WTC11 (cell line): ENCODE results near the gene MTMR3.

ENCODE experiments used
- CREB1 ChIP-seq: sonication (generic); formaldehyde crosslinking; IDR thresholded peaks from 2 replicates; pipeline ENCODE4 v1.8.0; 2023; ENCODE audit warnings: mild to moderate bottlenecking, missing genetic modification reagents
- CREM ChIP-seq: sonication (generic); formaldehyde crosslinking; IDR thresholded peaks from 2 replicates; pipeline ENCODE4 v1.8.1; 2022; ENCODE audit warnings: mild to moderate bottlenecking, missing genetic modification reagents, moderate library complexity
- ESRRA ChIP-seq: sonication (generic); formaldehyde crosslinking; IDR thresholded peaks from 2 replicates; pipeline ENCODE4 v1.8.1; 2022; ENCODE audit warnings: mild to moderate bottlenecking, missing genetic modification reagents, borderline replicate concordance
- HMGXB4 ChIP-seq: sonication (generic); formaldehyde crosslinking; IDR thresholded peaks from 2 replicates; pipeline ENCODE4 v1.8.1; 2023; ENCODE audit warnings: mild to moderate bottlenecking, moderate library complexity, missing genetic modification reagents
- NFE2L1 ChIP-seq: sonication (generic); formaldehyde crosslinking; IDR thresholded peaks from 2 replicates; pipeline ENCODE4 v1.8.1; 2023; ENCODE audit warnings: missing genetic modification reagents
- ZBTB21 ChIP-seq: sonication (generic); formaldehyde crosslinking; IDR thresholded peaks from 2 replicates; pipeline ENCODE4 v1.8.1; 2023; ENCODE audit warnings: mild to moderate bottlenecking, missing genetic modification reagents, borderline replicate concordance
- ZNF263 ChIP-seq: sonication (generic); formaldehyde crosslinking; IDR thresholded peaks from 2 replicates; pipeline ENCODE4 v1.8.1; 2022; ENCODE audit warnings: low read depth, mild to moderate bottlenecking, moderate library complexity, missing genetic modification reagents
- ZNF317 ChIP-seq: sonication (generic); formaldehyde crosslinking; IDR thresholded peaks from 2 replicates; pipeline ENCODE4 v1.8.1; 2023; ENCODE audit warnings: low read depth, mild to moderate bottlenecking, moderate library complexity, missing genetic modification reagents, borderline replicate concordance
- TF ChIP-seq, protein P1 (sequence below): fragments of 200-600 bp; IDR thresholded peaks from 2 replicates; pipeline ENCODE4 v1.8.0; 2022; ENCODE audit warnings: antibody characterized with exemption

- TF ChIP-seq, protein P1, sequence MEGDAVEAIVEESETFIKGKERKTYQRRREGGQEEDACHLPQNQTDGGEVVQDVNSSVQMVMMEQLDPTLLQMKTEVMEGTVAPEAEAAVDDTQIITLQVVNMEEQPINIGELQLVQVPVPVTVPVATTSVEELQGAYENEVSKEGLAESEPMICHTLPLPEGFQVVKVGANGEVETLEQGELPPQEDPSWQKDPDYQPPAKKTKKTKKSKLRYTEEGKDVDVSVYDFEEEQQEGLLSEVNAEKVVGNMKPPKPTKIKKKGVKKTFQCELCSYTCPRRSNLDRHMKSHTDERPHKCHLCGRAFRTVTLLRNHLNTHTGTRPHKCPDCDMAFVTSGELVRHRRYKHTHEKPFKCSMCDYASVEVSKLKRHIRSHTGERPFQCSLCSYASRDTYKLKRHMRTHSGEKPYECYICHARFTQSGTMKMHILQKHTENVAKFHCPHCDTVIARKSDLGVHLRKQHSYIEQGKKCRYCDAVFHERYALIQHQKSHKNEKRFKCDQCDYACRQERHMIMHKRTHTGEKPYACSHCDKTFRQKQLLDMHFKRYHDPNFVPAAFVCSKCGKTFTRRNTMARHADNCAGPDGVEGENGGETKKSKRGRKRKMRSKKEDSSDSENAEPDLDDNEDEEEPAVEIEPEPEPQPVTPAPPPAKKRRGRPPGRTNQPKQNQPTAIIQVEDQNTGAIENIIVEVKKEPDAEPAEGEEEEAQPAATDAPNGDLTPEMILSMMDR, result no peak
- TF ChIP-seq ZNF263 (no peak), CREM (no peak), ZNF317 (CRISPR knock-in tag) (no peak), CREB1 (CRISPR knock-in tag) (no peak), ZBTB21 (CRISPR knock-in tag) (no peak), HMGXB4 (no peak), NFE2L1 (CRISPR knock-in tag) (no peak), ESRRA (CRISPR knock-in tag) (no peak)
These were observed 180.0 kb downstream of the MTMR3 start for GRCh38 chr22:30062950-30063349.
